Activated T-cell treated with anti-CD3 and anti-CD28 coated beads, Interleukin-2, amount 50 U/mL, for 72 hours (primary cell): ENCODE results near the gene NR6A1. TPM values are rescaled to one million over a fixed set of nuclear protein-coding genes. Genes with fewer than 3 reads are reported as not detected.
"Not testable (repeated sequence)": the region's sequence is repeated elsewhere in the genome, so short reads cannot be mapped to it uniquely, and the experiment has no call there.

Experiments used
- ATAC-seq, 2 donors: fragments of 150-1000 bp; cut with Tn5 transposase; replicated peaks in 1 of 2; 2 replicates each; pipeline ENCODE4 v1.10.0; 2021; ENCODE audit warnings: moderate library complexity in 2 of 2, mild to moderate bottlenecking in 1 of 2
- DNase-seq, 2 donors: peaks; one replicate each; pipeline ENCODE4 v3.0.0; 2021 to 2022; ENCODE audit warnings: mixed read lengths in 1 of 2
- H3K27ac Mint-ChIP-seq: one replicate; pipeline ENCODE4 v1.8.0; 2022; ENCODE audit warnings: mild to moderate bottlenecking, moderate library complexity, mixed read lengths
- H3K27me3 Mint-ChIP-seq: one replicate; pipeline ENCODE4 v1.8.0; 2022; ENCODE audit warnings: low read depth, mixed read lengths
- H3K36me3 Mint-ChIP-seq, 2 donors: one replicate each; pipeline ENCODE4 v1.8.0; 2022; ENCODE audit warnings: mixed read lengths in 2 of 2, mild to moderate bottlenecking in 1 of 2; ENCODE audit not compliant: insufficient read depth in 2 of 2
- H3K4me1 Mint-ChIP-seq: one replicate; pipeline ENCODE4 v1.8.0; 2022; ENCODE audit warnings: low read depth, mixed read lengths
- H3K4me3 Mint-ChIP-seq, 2 donors: one replicate each; pipeline ENCODE4 v1.8.0; 2022; ENCODE audit warnings: mild to moderate bottlenecking in 2 of 2, mixed read lengths in 2 of 2, moderate library complexity in 2 of 2
- H3K9me3 Mint-ChIP-seq, 2 donors: one replicate each; pipeline ENCODE4 v1.8.0; 2022; ENCODE audit warnings: mixed read lengths in 2 of 2
- total RNA-seq, 2 donors: library from RNA; stranded (reverse); gene quantifications; one replicate each; pipeline ENCODE4 v1.2.3, GENCODE V29; 2022

Gene NR6A1
- total RNA-seq, 2 donors from 2014 or later: 2.9 to 4.0 TPM

- ATAC-seq (no peak), DNase-seq (no peak)
- Mint-ChIP-seq H3K36me3 (no peaks in the 10 kb centered on the region), H3K9me3 (no peaks in the 10 kb centered on the region), H3K4me1 (peaks cover 11% of the 10 kb centered on the region), H3K27ac (no peak overlapping the region), H3K27me3 (peaks cover 27% of the 10 kb centered on the region), H3K4me3 (no peak overlapping the region)
These were observed 8.4 kb upstream of the NR6A1 start for GRCh38 chr9:124779368-124780059.

- Mint-ChIP-seq H3K36me3 (no peaks in the 10 kb centered on the region), H3K4me1 (peaks cover 19% of the 10 kb centered on the region), H3K4me3 (no peak overlapping the region), H3K27ac (no peak overlapping the region), H3K9me3 (no peaks in the 10 kb centered on the region), H3K27me3 (peaks cover 34% of the 10 kb centered on the region)
- ATAC-seq (no peak), DNase-seq (no peak)
These were observed 7.7 kb upstream of the NR6A1 start for GRCh38 chr9:124778575-124779367.

- Mint-ChIP-seq H3K4me1 (peaks cover 33% of the 10 kb centered on the region), H3K9me3 (no peaks in the 10 kb centered on the region), H3K27ac (peak within 1 kb of the TSS; percentile 36), H3K27me3 (peaks cover 50% of the 10 kb centered on the region), H3K36me3 (no peaks in the 10 kb centered on the region), H3K4me3 (peak within 1 kb of the TSS; percentile 78 to 79)
- ATAC-seq (peak; percentile 40 to 43), DNase-seq (peak; percentile 36 to 37)
These were observed 6.0 kb upstream of the NR6A1 start, which contains the start of gene OLFML2A for GRCh38 chr9:124776954-124777648. OLFML2A (plus strand) TSS chr9:124777133; CDS start chr9:124777271, 138 bp downstream.

GRCh38 chr9:124776618-124776953, 5.5 kb upstream of the NR6A1 start:
- no peaks in the 10 kb centered on the region for H3K9me3 Mint-ChIP-seq
- DNase-seq (no peak), ATAC-seq (no peak)
- H3K27me3 Mint-ChIP-seq: peaks cover 51% of the 10 kb centered on the region
- H3K4me3 Mint-ChIP-seq: peak overlapping the region; percentile 78 to 79
- peak overlapping the region; percentile 36 for H3K27ac Mint-ChIP-seq
- no peaks in the 10 kb centered on the region for H3K36me3 Mint-ChIP-seq
- H3K4me1 Mint-ChIP-seq: peaks cover 38% of the 10 kb centered on the region

GRCh38 chr9:124774129-124774978, 3.2 kb upstream of the NR6A1 start:
- ATAC-seq (peak; percentile 30 to 33), DNase-seq (peak; percentile 86 to 89)
- Mint-ChIP-seq H3K27ac (no peak overlapping the region), H3K4me1 (peaks cover 49% of the 10 kb centered on the region), H3K4me3 (peak overlapping the region in 1 of 2 donors; percentile 18), H3K27me3 (peaks cover 63% of the 10 kb centered on the region), H3K9me3 (no peaks in the 10 kb centered on the region), H3K36me3 (peaks cover 5% of the 10 kb centered on the region in 2 donors)

GRCh38 chr9:124773473-124774128, 2.5 kb upstream of the NR6A1 start:
- Mint-ChIP-seq H3K27ac (no peak overlapping the region), H3K4me1 (peaks cover 55% of the 10 kb centered on the region), H3K4me3 (peak overlapping the region; percentile 18 to 50), H3K27me3 (peaks cover 66% of the 10 kb centered on the region), H3K9me3 (no peaks in the 10 kb centered on the region), H3K36me3 (peaks cover 5 to 6% of the 10 kb centered on the region in 2 donors)
- no peak for DNase-seq
- no peak for ATAC-seq

GRCh38 chr9:124772877-124773276, 1.8 kb upstream of the NR6A1 start:
- H3K9me3 Mint-ChIP-seq, DNase-seq, ATAC-seq, H3K36me3 Mint-ChIP-seq, H3K27ac Mint-ChIP-seq: not testable (repeated sequence)
- H3K4me3 Mint-ChIP-seq: peak overlapping the region; percentile 83 to 89
- H3K4me1 Mint-ChIP-seq: peaks cover 55% of the 10 kb centered on the region
- H3K27me3 Mint-ChIP-seq: peaks cover 70% of the 10 kb centered on the region

- Mint-ChIP-seq H3K4me3 (peak overlapping the region; percentile 83 to 89), H3K9me3 (no peaks in the 10 kb centered on the region), H3K4me1 (peaks cover 55% of the 10 kb centered on the region), H3K27me3 (peaks cover 78% of the 10 kb centered on the region), H3K27ac (no peak overlapping the region), H3K36me3 (peaks cover 5 to 6% of the 10 kb centered on the region in 2 donors)
- DNase-seq: peak; percentile 49 to 64
- ATAC-seq: no peak
These were observed 962 bp upstream of the NR6A1 start for GRCh38 chr9:124771867-124772679.

GRCh38 chr9:124770359-124771020, 621 bp downstream of the NR6A1 start:
- Mint-ChIP-seq H3K36me3 (peaks cover 5 to 6% of the 10 kb centered on the region in 2 donors), H3K4me3 (peak overlapping the region; percentile 85 to 93), H3K27ac (peak overlapping the region; percentile 5), H3K4me1 (peaks cover 47% of the 10 kb centered on the region), H3K27me3 (peaks cover 74% of the 10 kb centered on the region), H3K9me3 (no peaks in the 10 kb centered on the region)
- ATAC-seq (no peak), DNase-seq (peak; percentile 27 to 39)

- no peak for ATAC-seq
- H3K27me3 Mint-ChIP-seq: peaks cover 66% of the 10 kb centered on the region
- no peaks in the 10 kb centered on the region for H3K9me3 Mint-ChIP-seq
- peaks cover 5 to 6% of the 10 kb centered on the region in 2 donors for H3K36me3 Mint-ChIP-seq
- peak overlapping the region; percentile 85 to 93 for H3K4me3 Mint-ChIP-seq
- peaks cover 46% of the 10 kb centered on the region for H3K4me1 Mint-ChIP-seq
- peak; percentile 36 to 43 for DNase-seq
- H3K27ac Mint-ChIP-seq: no peak overlapping the region
These were observed 1.4 kb downstream of the NR6A1 start for GRCh38 chr9:124769549-124770358.
